HG03159 (cell line): ENCODE results near the gene MRPS22.
A peak's percentile ranks its signal among the peaks of the same experiment; 100 is the strongest.
"Not testable (repeated sequence)": the region's sequence is repeated elsewhere in the genome, so short reads cannot be mapped to it uniquely, and the experiment has no call there.

ENCODE experiments used
- ATAC-seq: cut with Tn5 transposase; IDR thresholded peaks from one replicate; pipeline ENCODE4 v1.9.1; 2021; ENCODE audit warnings: mild to moderate bottlenecking, moderate library complexity; ENCODE audit not compliant: unreplicated experiment

MRPS22 gene

GRCh38 chr3:139389552-139390368 is 45.9 kb downstream of the MRPS22 start, which contains the start of gene COPB2:
Gene COPB2 (minus strand): TSS chr3:139389647. CDS start chr3:139389550, 97 bp downstream.
- peak; percentile 97 for ATAC-seq

- no peak for ATAC-seq
Measured at GRCh38 chr3:139394116-139394515, 50.3 kb downstream of the MRPS22 start.

- ATAC-seq: no peak
Measured at GRCh38 chr3:139396707-139397106, 52.9 kb downstream of the MRPS22 start.

- ATAC-seq: not testable (repeated sequence)
Measured at GRCh38 chr3:139401155-139401554, 57.3 kb downstream of the MRPS22 start.
